IMR-90 (cell line): ENCODE measurements around the gene CTRB2. TPM values are rescaled to one million over a fixed set of nuclear protein-coding genes. Genes with fewer than 3 reads are reported as not detected.

ENCODE experiments used
- ATAC-seq: fragments of 200-7000 bp; cut with Tn5 transposase; 2 replicates; pipeline ENCODE4 v1.9.1; 2020; ENCODE audit warnings: low read depth, mild to moderate bottlenecking, moderate library complexity
- BruUV-seq: library from RNA; stranded (reverse); fragments of 400-500 nt; replicated peaks from 2 replicates; lab custom pipeline; 2021; lab: Mats Ljungman, UMichigan
- CTCF ChIA-PET: fragments of 300-600 bp; formaldehyde crosslinking; extraction: SDS; loops from one replicate; lab custom pipeline; 2021; ENCODE audit warnings: antibody characterized with exemption; lab: Yijun Ruan, JAX
- POLR2A ChIA-PET: fragments of 300-600 bp; sonication (Branson Sonifier 250); formaldehyde crosslinking; loops from one replicate; lab custom pipeline; 2022; ENCODE audit warnings: antibody characterized with exemption; ENCODE audit not compliant: unreplicated experiment; lab: Charles Lee
- DNase-seq: peaks from one replicate; pipeline ENCODE4 v3.0.0; 2013
- H2AFZ ChIP-seq: replicated peaks from 2 replicates; pipeline ENCODE3; 2013; ENCODE audit warnings: low read length, mild to moderate bottlenecking; ENCODE audit not compliant: poor library complexity
- H2AK5ac ChIP-seq: 2 replicates; pipeline ENCODE4 v1.6.1; 2013; ENCODE audit warnings: low read depth, low read length, inconsistent platforms
- H2AK9ac ChIP-seq: replicated peaks from 2 replicates; pipeline ENCODE3; 2013; ENCODE audit warnings: mild to moderate bottlenecking, low read depth, low read length, moderate library complexity; ENCODE audit not compliant: poor library complexity
- H2BK120ac ChIP-seq: 2 replicates; pipeline ENCODE4 v1.6.1; 2013; ENCODE audit warnings: low read depth, low read length, inconsistent platforms
- H2BK15ac ChIP-seq: 3 replicates; pipeline ENCODE4 v1.6.1; 2013; ENCODE audit warnings: low read depth, low read length, inconsistent platforms
- H2BK20ac ChIP-seq: 2 replicates; pipeline ENCODE4 v1.6.1; 2013; ENCODE audit warnings: low read depth, mild to moderate bottlenecking, inconsistent platforms, low read length, moderate library complexity
- H2BK5ac ChIP-seq: 2 replicates; pipeline ENCODE4 v1.6.1; 2013; ENCODE audit warnings: mild to moderate bottlenecking, low read depth, low read length, inconsistent platforms; ENCODE audit not compliant: poor library complexity, severe bottlenecking
- H3K14ac ChIP-seq: replicated peaks from 2 replicates; pipeline ENCODE4 v1.6.1; 2013; ENCODE audit warnings: low read depth, low read length, inconsistent platforms
- H3K18ac ChIP-seq: 2 replicates; pipeline ENCODE4 v1.6.1; 2013; ENCODE audit warnings: low read depth, low read length, control low read depth
- H3K23ac ChIP-seq: 2 replicates; pipeline ENCODE4 v1.6.1; 2013; ENCODE audit warnings: low read depth, low read length, inconsistent platforms
- H3K27ac ChIP-seq: 2 replicates; pipeline ENCODE4 v1.5.1; 2013; ENCODE audit warnings: mild to moderate bottlenecking, control low read depth, low read length; ENCODE audit not compliant: insufficient read depth
- H3K27me3 ChIP-seq: 2 replicates; pipeline ENCODE4 v1.6.1; 2013; ENCODE audit warnings: low read length; ENCODE audit not compliant: control insufficient read depth, insufficient read depth
- H3K36me3 ChIP-seq: 2 replicates; pipeline ENCODE4 v1.6.1; 2013; ENCODE audit warnings: low read length, mixed read lengths; ENCODE audit not compliant: control insufficient read depth, insufficient read depth
- H3K4ac ChIP-seq: 2 replicates; pipeline ENCODE4 v1.6.1; 2013; ENCODE audit warnings: low read depth, low read length, inconsistent platforms
- H3K4me1 ChIP-seq: 2 replicates; pipeline ENCODE4 v1.6.1; 2013; ENCODE audit warnings: low read length, mixed read lengths; ENCODE audit not compliant: control insufficient read depth, insufficient read depth
- H3K4me2 ChIP-seq: 2 replicates; pipeline ENCODE4 v1.6.1; 2013; ENCODE audit warnings: low read depth, mild to moderate bottlenecking, control low read depth, low read length, moderate library complexity
- H3K4me3 ChIP-seq: 2 replicates; pipeline ENCODE4 v1.5.1; 2013; ENCODE audit warnings: low read depth, mild to moderate bottlenecking, control low read depth, low read length, moderate library complexity; ENCODE audit not compliant: insufficient read depth
- H3K56ac ChIP-seq: 2 replicates; pipeline ENCODE4 v1.6.1; 2013; ENCODE audit warnings: low read length, inconsistent platforms; ENCODE audit not compliant: insufficient read depth; ENCODE audit errors: extremely low read depth
- H3K79me1 ChIP-seq, 2 experiments: 2 replicates each; pipeline ENCODE4 v1.6.1; 2013; ENCODE audit warnings: low read length in 2 of 2, inconsistent platforms in 1 of 2, low read depth in 1 of 2
- H3K9ac ChIP-seq: 2 replicates; pipeline ENCODE4 v1.6.1; 2013; ENCODE audit warnings: low read depth, low read length, control low read depth
- H3K9me1 ChIP-seq: 2 replicates; pipeline ENCODE4 v1.6.1; 2013; ENCODE audit warnings: low read length, inconsistent platforms; ENCODE audit not compliant: insufficient read depth
- H3K9me3 ChIP-seq: 2 replicates; pipeline ENCODE4 v1.6.1; 2013; ENCODE audit warnings: low read length; ENCODE audit not compliant: control insufficient read depth, insufficient read depth
- H4K20me1 ChIP-seq: 2 replicates; pipeline ENCODE4 v1.6.1; 2013; ENCODE audit warnings: low read length, inconsistent platforms; ENCODE audit not compliant: insufficient read depth
- H4K5ac ChIP-seq: 2 replicates; pipeline ENCODE4 v1.6.1; 2013; ENCODE audit warnings: mild to moderate bottlenecking, low read depth, low read length, control low read depth
- H4K8ac ChIP-seq, 2 experiments: 2 replicates each; pipeline ENCODE4 v1.6.1; 2013; ENCODE audit warnings: low read depth in 2 of 2, low read length in 2 of 2, control low read depth in 1 of 2, inconsistent platforms in 1 of 2
- H4K91ac ChIP-seq: 2 replicates; pipeline ENCODE4 v1.6.1; 2013; ENCODE audit warnings: low read depth, low read length, inconsistent platforms; ENCODE audit not compliant: insufficient read depth
- BHLHE40 ChIP-seq: fragments of 150-350 bp; IDR thresholded peaks from 2 replicates; pipeline ENCODE4 v1.6.1; 2016; ENCODE audit warnings: mild to moderate bottlenecking, low read depth, low read length
- CEBPB ChIP-seq: IDR thresholded peaks from 2 replicates; pipeline ENCODE4 v1.6.1; 2012; ENCODE audit warnings: low read depth, low read length, improper control_type of control experiment
- CHD1 ChIP-seq: IDR thresholded peaks from 2 replicates; pipeline ENCODE4 v1.6.1; 2012; ENCODE audit warnings: low read depth, low read length, improper control_type of control experiment
- FOS ChIP-seq: fragments of 150-350 bp; IDR thresholded peaks from 2 replicates; pipeline ENCODE4 v1.6.1; 2016; ENCODE audit warnings: low read depth, low read length
- MAFK ChIP-seq: IDR thresholded peaks from 2 replicates; pipeline ENCODE4 v1.6.1; 2012; ENCODE audit warnings: low read depth, low read length, improper control_type of control experiment
- MAZ ChIP-seq: IDR thresholded peaks from 2 replicates; pipeline ENCODE4 v1.6.1; 2012; ENCODE audit warnings: low read depth, mild to moderate bottlenecking, low read length, improper control_type of control experiment, moderate library complexity, borderline replicate concordance
- MXI1 ChIP-seq: IDR thresholded peaks from 2 replicates; pipeline ENCODE4 v1.6.1; 2012; ENCODE audit warnings: low read depth, mild to moderate bottlenecking, low read length, moderate library complexity, borderline replicate concordance
- NFE2L2 ChIP-seq: fragments of 150-350 bp; IDR thresholded peaks from 2 replicates; pipeline ENCODE4 v1.6.1; 2016; ENCODE audit warnings: low read depth, mild to moderate bottlenecking, low read length
- POLR2A ChIP-seq: IDR thresholded peaks from 2 replicates; pipeline ENCODE4 v1.6.1; 2012; ENCODE audit warnings: mild to moderate bottlenecking, low read depth, low read length
- RAD21 ChIP-seq: IDR thresholded peaks from 2 replicates; pipeline ENCODE4 v1.6.1; 2012; ENCODE audit warnings: low read length, improper control_type of control experiment
- RCOR1 ChIP-seq: IDR thresholded peaks from 2 replicates; pipeline ENCODE4 v1.6.1; 2012; ENCODE audit warnings: mild to moderate bottlenecking, low read length, improper control_type of control experiment; ENCODE audit not compliant: insufficient replicate concordance
- RFX5 ChIP-seq: IDR thresholded peaks from 2 replicates; pipeline ENCODE4 v1.8.0; 2012; ENCODE audit warnings: low read depth, mild to moderate bottlenecking, low read length, moderate library complexity
- SMC3 ChIP-seq: fragments of 150-350 bp; IDR thresholded peaks from 2 replicates; pipeline ENCODE4 v1.6.1; 2016; ENCODE audit warnings: low read depth, mild to moderate bottlenecking, antibody characterized with exemption, low read length, moderate library complexity
- USF2 ChIP-seq: fragments of 150-350 bp; IDR thresholded peaks from 2 replicates; pipeline ENCODE4 v1.6.1; 2017; ENCODE audit warnings: mild to moderate bottlenecking, antibody characterized with exemption, low read length, low read depth
- WGBS, 2 experiments: methylation state at CpG; one replicate each; pipeline versions ENCODE4 v1.1.5 to v1.1.7; 2013; ENCODE audit warnings: missing lambda C conversion rate in 2 of 2; ENCODE audit not compliant: insufficient read length in 1 of 2; ENCODE audit errors: extremely low coverage in 2 of 2; 5-methylcytosine and 5-hydroxymethylcytosine counted together
- dilution Hi-C: fragments of 300-500 bp; cut with HindIII; formaldehyde crosslinking; loops from one replicate; pipeline ENCODE4 v1.14.3; 2018; ENCODE audit warnings: low sequenced_read_pairs; ENCODE audit not compliant: unreplicated experiment
- in situ Hi-C: fragments of 300-500 bp; cut with MboI; formaldehyde crosslinking; loops from 3 replicates; pipeline ENCODE4 v1.14.3; 2019; ENCODE audit warnings: low sequenced_read_pairs, inconsistent platforms, mixed read lengths
- intact Hi-C: fragments of 100-400 bp; cut with micrococcal nuclease; formaldehyde crosslinking; loops from 2 replicates; pipeline ENCODE4 v1.10.0; 2022
- polyA plus RNA-seq, 3 experiments: library from polyadenylated mRNA; depleted of rRNA; stranded (reverse); fragments of >200 nt; gene quantifications; 2 replicates each; pipeline ENCODE4 v1.2.3, GENCODE V29; 2012; ENCODE audit warnings: low replicate concordance in 1 of 3
- total RNA-seq: library from RNA; depleted of rRNA; stranded (reverse); fragments of >200 nt; gene quantifications from 2 replicates; pipeline ENCODE4 v1.2.3, GENCODE V29; 2012
- TF ChIP-seq, protein P1 (sequence below): fragments of 150-350 bp; IDR thresholded peaks from 2 replicates; pipeline ENCODE4 v1.6.1; 2016; ENCODE audit warnings: low read depth, mild to moderate bottlenecking, low read length, moderate library complexity, borderline replicate concordance
- TF ChIP-seq, protein P2 (sequence below): conservative IDR thresholded peaks from 2 replicates; pipeline ENCODE4 v1.5.1; 2012; ENCODE audit warnings: mild to moderate bottlenecking, low read depth, low read length, improper control_type of control experiment

CTRB2 gene
- total and polyA plus RNA-seq, 2 of the 4 experiments (the other 2 are of a cell fraction), result not detected

- H3K27ac ChIP-seq, result no peak overlapping the region
Observed at GRCh38 chr16:75207831-75208230, 870 bp upstream of the CTRB2 start.

More at GRCh38 chr16:75207831-75208230, 870 bp upstream of the CTRB2 start:
- ATAC-seq, result no peak
- Histone ChIP-seq H3K4me2 (no peak overlapping the region), H2AFZ (no peak overlapping the region), H2BK15ac (no peak overlapping the region), H3K79me1 (no peaks in the 10 kb centered on the region), H3K4ac (no peak overlapping the region), H3K9ac (no peak overlapping the region), H2BK120ac (no peak overlapping the region), H3K4me3 (no peak overlapping the region), H2AK9ac (no peak overlapping the region), H2BK5ac (no peak overlapping the region), H3K27me3 (0 out of 2 replicates have a peak, but pooled peaks cover 5% of the 10 kb centered on the region), H3K23ac (no peak overlapping the region), H3K36me3 (no peaks in the 10 kb centered on the region), H4K8ac (no peak overlapping the region), H3K4me1 (no peaks in the 10 kb centered on the region), H3K9me3 (no peaks in the 10 kb centered on the region), H3K18ac (no peak overlapping the region), H2BK20ac (no peak overlapping the region), H4K20me1 (no peaks in the 10 kb centered on the region), H4K91ac (no peak overlapping the region), H3K14ac (no peak overlapping the region), H3K9me1 (no peaks in the 10 kb centered on the region), H2AK5ac (no peak overlapping the region), H4K5ac (no peak overlapping the region), H3K56ac (no peak overlapping the region)
- ChIA-PET POLR2A (no interaction called here), CTCF (no interaction called here)
- DNase-seq, result no peak
- in situ Hi-C loops, result loop anchor here (25.0 kb wide), 2 partner anchors 379 to 554 kb away; no protein-coding TSS in a partner anchor
- intact Hi-C loops, result loop anchor here (2.0 kb wide), 1 partner anchor 17 kb away; no protein-coding TSS in a partner anchor
- no TSS peak for BruUV-seq
- dilution Hi-C loops, result no loop called here
- TF ChIP-seq CHD1 (no peak), MAZ (no peak), RFX5 (no peak), POLR2A (no peak), BHLHE40 (no peak), SMC3 (no peak), RCOR1 (no peak), MXI1 (no peak), USF2 (no peak), CEBPB (no peak), NFE2L2 (no peak), RAD21 (no peak), FOS (no peak), MAFK (no peak)
- TF ChIP-seq, protein P1, sequence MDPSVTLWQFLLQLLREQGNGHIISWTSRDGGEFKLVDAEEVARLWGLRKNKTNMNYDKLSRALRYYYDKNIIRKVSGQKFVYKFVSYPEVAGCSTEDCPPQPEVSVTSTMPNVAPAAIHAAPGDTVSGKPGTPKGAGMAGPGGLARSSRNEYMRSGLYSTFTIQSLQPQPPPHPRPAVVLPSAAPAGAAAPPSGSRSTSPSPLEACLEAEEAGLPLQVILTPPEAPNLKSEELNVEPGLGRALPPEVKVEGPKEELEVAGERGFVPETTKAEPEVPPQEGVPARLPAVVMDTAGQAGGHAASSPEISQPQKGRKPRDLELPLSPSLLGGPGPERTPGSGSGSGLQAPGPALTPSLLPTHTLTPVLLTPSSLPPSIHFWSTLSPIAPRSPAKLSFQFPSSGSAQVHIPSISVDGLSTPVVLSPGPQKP, result no peak
- TF ChIP-seq, protein P2, sequence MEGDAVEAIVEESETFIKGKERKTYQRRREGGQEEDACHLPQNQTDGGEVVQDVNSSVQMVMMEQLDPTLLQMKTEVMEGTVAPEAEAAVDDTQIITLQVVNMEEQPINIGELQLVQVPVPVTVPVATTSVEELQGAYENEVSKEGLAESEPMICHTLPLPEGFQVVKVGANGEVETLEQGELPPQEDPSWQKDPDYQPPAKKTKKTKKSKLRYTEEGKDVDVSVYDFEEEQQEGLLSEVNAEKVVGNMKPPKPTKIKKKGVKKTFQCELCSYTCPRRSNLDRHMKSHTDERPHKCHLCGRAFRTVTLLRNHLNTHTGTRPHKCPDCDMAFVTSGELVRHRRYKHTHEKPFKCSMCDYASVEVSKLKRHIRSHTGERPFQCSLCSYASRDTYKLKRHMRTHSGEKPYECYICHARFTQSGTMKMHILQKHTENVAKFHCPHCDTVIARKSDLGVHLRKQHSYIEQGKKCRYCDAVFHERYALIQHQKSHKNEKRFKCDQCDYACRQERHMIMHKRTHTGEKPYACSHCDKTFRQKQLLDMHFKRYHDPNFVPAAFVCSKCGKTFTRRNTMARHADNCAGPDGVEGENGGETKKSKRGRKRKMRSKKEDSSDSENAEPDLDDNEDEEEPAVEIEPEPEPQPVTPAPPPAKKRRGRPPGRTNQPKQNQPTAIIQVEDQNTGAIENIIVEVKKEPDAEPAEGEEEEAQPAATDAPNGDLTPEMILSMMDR, result no peak
- 80% methylated on average over 3 of the region's 11 CpGs; no CpG with 5 or more reads in 1 of the 2 experiments for WGBS, 2 experiments
